Calu3 (cell line): ENCODE data around the gene MYO10. TPM values are rescaled to one million over a fixed set of nuclear protein-coding genes. Genes with fewer than 3 reads are reported as not detected.
A peak's percentile ranks its signal among the peaks of the same experiment; 100 is the strongest.

Experiments
- BruUV-seq: library from RNA; stranded (reverse); fragments of 400-500 nt; replicated peaks from 2 replicates; lab custom pipeline; 2021; lab: Mats Ljungman, UMichigan
- CTCF ChIA-PET: fragments of 300-600 bp; sonication (Branson Sonifier 250); formaldehyde crosslinking; loops from one replicate; lab custom pipeline; 2022; ENCODE audit warnings: antibody characterized with exemption; lab: Charles Lee
- DNase-seq: peaks from one replicate; pipeline ENCODE4 v3.0.0; 2022
- H3K27ac Mint-ChIP-seq: one replicate; pipeline ENCODE4 v1.8.0; 2022; ENCODE audit warnings: mixed read lengths; ENCODE audit not compliant: unreplicated experiment
- H3K27me3 Mint-ChIP-seq: one replicate; pipeline ENCODE4 v1.8.0; 2022; ENCODE audit warnings: mixed read lengths; ENCODE audit not compliant: unreplicated experiment
- H3K36me3 Mint-ChIP-seq: one replicate; pipeline ENCODE4 v1.8.0; 2022; ENCODE audit warnings: mild to moderate bottlenecking, moderate library complexity, mixed read lengths; ENCODE audit not compliant: insufficient read depth, unreplicated experiment
- H3K4me1 Mint-ChIP-seq: one replicate; pipeline ENCODE4 v1.8.0; 2022; ENCODE audit warnings: mild to moderate bottlenecking, low read depth, mixed read lengths; ENCODE audit not compliant: unreplicated experiment
- H3K4me3 Mint-ChIP-seq: one replicate; pipeline ENCODE4 v1.8.0; 2022; ENCODE audit warnings: mild to moderate bottlenecking, low read depth, moderate library complexity, mixed read lengths; ENCODE audit not compliant: unreplicated experiment
- H3K9me3 Mint-ChIP-seq: one replicate; pipeline ENCODE4 v1.8.0; 2022; ENCODE audit warnings: low read depth, mixed read lengths; ENCODE audit not compliant: unreplicated experiment
- intact Hi-C: fragments of 100-400 bp; cut with micrococcal nuclease; formaldehyde crosslinking; loops from one replicate; pipeline ENCODE4 v1.10.0; 2022; ENCODE audit not compliant: unreplicated experiment
- total RNA-seq: library from RNA; stranded (reverse); gene quantifications from 2 replicates; pipeline ENCODE4 v1.2.3, GENCODE V29; 2022
- TF ChIP-seq, protein P1 (sequence below): fragments of 200-600 bp; IDR thresholded peaks from one replicate; pipeline ENCODE4 v1.8.0; 2022; ENCODE audit warnings: antibody characterized with exemption; ENCODE audit not compliant: unreplicated experiment

MYO10 gene
- total RNA-seq, 1 experiment from 2014 or later = 101 TPM

DNA sequence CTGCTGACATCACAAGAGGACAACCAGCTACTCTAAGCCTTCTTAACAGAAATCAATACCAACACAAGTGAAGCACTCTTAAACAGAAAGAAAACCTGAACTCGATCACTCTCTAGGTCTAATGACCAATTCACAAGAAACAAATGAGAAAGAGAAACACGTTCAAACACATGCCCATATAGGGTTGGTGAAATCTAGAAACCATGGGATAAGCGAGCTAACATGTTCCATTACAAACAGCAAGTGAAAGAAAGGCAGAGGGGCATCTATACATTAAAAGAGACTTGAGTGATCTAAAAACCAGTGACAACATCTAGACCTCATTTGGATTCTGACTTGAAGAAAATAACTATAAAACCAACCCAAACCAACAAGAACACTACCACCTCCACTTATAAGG lies 244.4 kb downstream of the MYO10 start:
- BruUV-seq = no TSS peak
- DNase-seq = no peak
- Mint-ChIP-seq H3K36me3 (peaks cover 79% of the 10 kb centered on the region), H3K27ac (peak overlapping the region; percentile 21), H3K4me1 (peaks cover 1% of the 10 kb centered on the region), H3K4me3 (no peak overlapping the region), H3K27me3 (no peaks in the 10 kb centered on the region), H3K9me3 (no peaks in the 10 kb centered on the region)
- TF ChIP-seq, protein P1, sequence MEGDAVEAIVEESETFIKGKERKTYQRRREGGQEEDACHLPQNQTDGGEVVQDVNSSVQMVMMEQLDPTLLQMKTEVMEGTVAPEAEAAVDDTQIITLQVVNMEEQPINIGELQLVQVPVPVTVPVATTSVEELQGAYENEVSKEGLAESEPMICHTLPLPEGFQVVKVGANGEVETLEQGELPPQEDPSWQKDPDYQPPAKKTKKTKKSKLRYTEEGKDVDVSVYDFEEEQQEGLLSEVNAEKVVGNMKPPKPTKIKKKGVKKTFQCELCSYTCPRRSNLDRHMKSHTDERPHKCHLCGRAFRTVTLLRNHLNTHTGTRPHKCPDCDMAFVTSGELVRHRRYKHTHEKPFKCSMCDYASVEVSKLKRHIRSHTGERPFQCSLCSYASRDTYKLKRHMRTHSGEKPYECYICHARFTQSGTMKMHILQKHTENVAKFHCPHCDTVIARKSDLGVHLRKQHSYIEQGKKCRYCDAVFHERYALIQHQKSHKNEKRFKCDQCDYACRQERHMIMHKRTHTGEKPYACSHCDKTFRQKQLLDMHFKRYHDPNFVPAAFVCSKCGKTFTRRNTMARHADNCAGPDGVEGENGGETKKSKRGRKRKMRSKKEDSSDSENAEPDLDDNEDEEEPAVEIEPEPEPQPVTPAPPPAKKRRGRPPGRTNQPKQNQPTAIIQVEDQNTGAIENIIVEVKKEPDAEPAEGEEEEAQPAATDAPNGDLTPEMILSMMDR = no peak
- CTCF ChIA-PET = no interaction called here
- intact Hi-C loops = no loop called here

DNA sequence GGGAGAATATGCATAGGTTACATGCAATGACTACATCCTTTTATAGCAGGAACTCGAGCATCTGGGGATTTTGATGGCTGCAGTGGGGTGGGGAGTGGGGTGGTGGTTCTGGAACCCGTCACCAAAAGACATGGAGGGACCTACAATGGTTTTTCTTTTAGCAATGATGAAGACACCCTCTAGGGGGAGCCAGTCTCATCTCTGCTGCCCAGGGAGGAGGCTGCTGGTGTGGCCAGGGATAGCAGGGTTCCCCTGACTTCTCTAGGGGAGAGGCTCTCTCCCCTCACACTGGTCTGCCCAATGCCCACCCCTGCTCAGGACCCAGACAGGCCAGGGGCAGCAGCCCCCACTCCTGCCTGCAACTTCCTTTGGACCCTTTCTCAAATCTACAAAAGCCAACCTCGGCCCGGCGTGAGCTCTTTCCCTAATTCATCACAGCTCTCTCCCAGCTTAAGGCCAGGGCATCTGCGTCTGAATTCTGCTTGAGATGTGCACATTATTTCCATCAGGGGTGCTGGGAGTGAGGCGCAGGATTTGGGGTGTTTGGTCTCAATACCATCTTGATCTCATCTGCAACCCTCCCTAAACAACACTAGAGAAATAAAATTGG lies 245.7 kb downstream of the MYO10 start:
- Mint-ChIP-seq H3K4me3 (no peak overlapping the region), H3K27ac (peak overlapping the region; percentile 30), H3K9me3 (no peaks in the 10 kb centered on the region), H3K27me3 (no peaks in the 10 kb centered on the region), H3K36me3 (peaks cover 75% of the 10 kb centered on the region), H3K4me1 (no peaks in the 10 kb centered on the region)
- intact Hi-C loops = loop anchor here (1.0 kb wide), 2 partner anchors 48 to 500 kb away; no protein-coding TSS in a partner anchor
- CTCF ChIA-PET = interaction anchor here (0.6 kb wide), 1 partner anchor 420 kb away, joined by 4 read pairs; no protein-coding TSS in a partner anchor
- BruUV-seq = no TSS peak
- DNase-seq = peak; percentile 73
- TF ChIP-seq, protein P1 = peak; percentile 82

DNA sequence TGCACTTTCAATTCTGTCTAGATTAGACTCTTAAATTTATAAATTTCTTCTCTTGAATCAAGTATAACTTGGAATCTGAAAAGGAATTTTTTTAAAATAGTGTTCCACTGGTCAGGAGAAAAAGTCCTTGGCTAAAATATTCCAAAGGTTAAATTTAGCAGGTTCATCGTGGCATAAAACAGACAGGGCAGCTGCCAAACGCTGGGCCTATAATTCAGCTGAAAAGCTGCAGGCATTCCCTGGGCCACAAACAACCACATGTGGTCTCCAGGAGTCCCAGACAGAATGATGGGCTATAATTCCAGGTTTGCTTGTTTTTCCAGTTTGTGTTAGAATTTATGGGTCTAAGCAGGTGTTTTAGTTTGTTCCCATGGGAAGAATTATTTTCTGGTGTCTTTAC lies 248.2 kb downstream of the MYO10 start:
- CTCF ChIA-PET = no interaction called here
- Mint-ChIP-seq H3K9me3 (no peaks in the 10 kb centered on the region), H3K27ac (no peak overlapping the region), H3K36me3 (peaks cover 80% of the 10 kb centered on the region), H3K4me1 (no peaks in the 10 kb centered on the region), H3K4me3 (no peak overlapping the region), H3K27me3 (no peaks in the 10 kb centered on the region)
- no TSS peak for BruUV-seq
- intact Hi-C loops = no loop called here
- TF ChIP-seq, protein P1 = no peak
- DNase-seq = no peak

DNA sequence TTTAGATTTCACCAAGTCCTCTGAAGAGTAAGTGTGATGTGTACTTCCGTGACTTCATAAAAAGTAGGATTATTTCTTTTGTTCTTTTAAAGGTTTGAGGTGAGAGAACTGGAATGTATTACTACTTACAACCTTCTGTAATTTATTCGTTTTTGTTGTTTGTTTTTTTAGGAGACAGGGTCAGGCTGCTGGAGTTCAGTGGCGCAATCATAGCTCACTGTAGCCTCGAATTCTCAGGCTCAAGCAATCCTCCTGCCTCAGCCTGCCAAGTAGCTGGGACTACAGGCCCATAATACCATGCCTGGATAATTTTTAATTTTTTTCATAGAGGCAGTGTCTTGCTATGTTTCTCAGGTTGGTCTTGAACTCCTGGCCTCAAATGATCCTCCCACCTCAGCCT lies 251.0 kb downstream of the MYO10 start:
- BruUV-seq = no TSS peak
- TF ChIP-seq, protein P1 = no peak
- DNase-seq = no peak
- H3K4me1 Mint-ChIP-seq = no peaks in the 10 kb centered on the region
- H3K4me3 Mint-ChIP-seq = no peak overlapping the region
- H3K36me3 Mint-ChIP-seq = peaks cover 86% of the 10 kb centered on the region
- H3K27ac Mint-ChIP-seq = no peak overlapping the region
- intact Hi-C loops = no loop called here
- no peaks in the 10 kb centered on the region for H3K27me3 Mint-ChIP-seq
- CTCF ChIA-PET = interaction anchor here (0.7 kb wide), 1 partner anchor 16 kb away, joined by 4 read pairs; no protein-coding TSS in a partner anchor
- H3K9me3 Mint-ChIP-seq = no peaks in the 10 kb centered on the region
